EH (cell line): ENCODE data around the gene LRFN5.
"Not testable (repeated sequence)": the region's sequence is repeated elsewhere in the genome, so short reads cannot be mapped to it uniquely, and the experiment has no call there.

Experiments used
- DNase-seq: peaks from one replicate; pipeline ENCODE4 v3.0.0-alpha.2; 2015; ENCODE audit warnings: low read depth

LRFN5 gene

GRCh38 chr14:41606532-41607303 is at the start of gene LRFN5:
LRFN5 (plus strand) TSS chr14:41606876.
- DNase-seq, result peak; percentile 4

DNA sequence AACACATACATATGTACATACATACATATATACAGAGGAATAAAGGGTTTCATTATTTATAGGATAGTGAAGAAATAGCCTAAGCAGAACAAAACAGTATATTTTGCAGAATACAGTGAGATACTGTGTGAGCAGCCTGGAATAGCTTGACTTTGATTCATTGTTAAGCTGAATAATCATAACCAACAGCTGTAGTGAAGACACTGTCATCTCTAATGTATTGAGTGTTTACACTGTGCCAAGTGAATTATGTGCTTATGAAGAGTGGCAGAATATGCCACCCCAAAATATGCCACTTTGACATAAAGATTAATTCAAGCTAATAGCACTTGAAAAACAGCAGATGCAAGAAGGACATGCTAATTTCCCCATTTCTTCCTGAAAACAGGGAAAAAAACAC is 48.2 kb upstream of the LRFN5 start:
- no peak for DNase-seq

DNA sequence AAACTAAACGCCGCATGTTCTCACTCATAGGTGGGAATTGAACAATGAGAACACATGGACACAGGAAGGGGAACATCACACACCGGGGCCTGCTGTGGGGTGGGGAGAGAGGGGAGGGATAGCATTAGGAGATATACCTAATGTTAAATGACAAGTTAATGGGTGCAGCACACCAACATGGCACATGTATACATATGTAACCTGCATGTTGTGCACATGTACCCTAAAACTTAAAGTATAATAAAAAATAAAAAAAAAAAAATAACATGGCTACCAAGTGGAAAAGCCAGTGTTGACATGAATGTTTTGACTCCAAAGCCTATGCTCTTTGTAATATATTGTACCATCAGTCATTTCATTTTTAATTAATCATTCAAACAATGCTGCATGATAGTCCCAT is 39.8 kb upstream of the LRFN5 start:
- not testable (repeated sequence) for DNase-seq

- DNase-seq, result no peak
Measured at GRCh38 chr14:41568979-41569378, 37.7 kb upstream of the LRFN5 start.

GRCh38 chr14:41570415-41571155 is 36.1 kb upstream of the LRFN5 start:
- no peak for DNase-seq

DNA sequence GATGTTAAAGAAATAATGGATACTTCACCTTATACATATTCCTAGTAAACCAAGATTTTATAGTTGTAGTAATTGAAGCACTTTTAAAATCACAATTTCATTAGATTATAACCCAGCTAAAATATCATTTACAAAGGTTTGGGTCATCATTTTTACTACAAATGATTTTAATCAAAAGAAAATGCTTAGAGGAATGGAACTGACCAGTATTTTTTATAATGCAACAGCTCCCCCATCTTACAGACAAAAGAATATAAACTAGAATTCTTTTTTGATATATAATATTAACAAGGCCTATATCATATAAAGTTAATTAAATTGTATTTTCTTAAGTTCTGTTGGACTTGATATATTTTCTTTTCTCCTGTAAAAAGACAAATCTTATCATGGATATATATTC is 20.4 kb upstream of the LRFN5 start:
- DNase-seq, result no peak

DNA sequence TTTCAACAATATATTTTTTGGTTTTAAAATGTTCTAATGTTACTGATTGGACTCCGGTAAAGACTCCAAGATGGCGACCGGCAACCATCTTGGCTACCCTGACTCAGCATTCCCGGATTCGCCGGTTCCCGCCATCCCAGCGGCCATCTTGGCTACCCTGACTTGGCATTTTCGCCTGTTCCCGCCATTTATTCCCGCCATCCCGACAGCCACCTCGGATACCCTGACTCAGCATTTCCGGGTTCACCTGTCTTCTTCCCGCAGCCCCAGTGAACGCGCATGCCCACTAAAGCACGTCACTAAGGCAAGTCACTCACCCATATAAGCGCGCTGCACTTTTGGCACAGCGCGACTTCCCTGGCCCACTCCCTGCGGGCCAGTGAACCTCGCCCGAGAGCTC is 9.0 kb upstream of the LRFN5 start:
- DNase-seq, result no peak

- DNase-seq, result not testable (repeated sequence)
Measured at GRCh38 chr14:41599805-41600385, 6.8 kb upstream of the LRFN5 start.

- DNase-seq, result peak; percentile 4
Measured at GRCh38 chr14:41604721-41605531, 1.8 kb upstream of the LRFN5 start.

- no peak for DNase-seq
Measured at GRCh38 chr14:41605550-41606281, 960 bp upstream of the LRFN5 start.

- no peak for DNase-seq
Measured at GRCh38 chr14:41606282-41606531, 469 bp upstream of the LRFN5 start.

DNA sequence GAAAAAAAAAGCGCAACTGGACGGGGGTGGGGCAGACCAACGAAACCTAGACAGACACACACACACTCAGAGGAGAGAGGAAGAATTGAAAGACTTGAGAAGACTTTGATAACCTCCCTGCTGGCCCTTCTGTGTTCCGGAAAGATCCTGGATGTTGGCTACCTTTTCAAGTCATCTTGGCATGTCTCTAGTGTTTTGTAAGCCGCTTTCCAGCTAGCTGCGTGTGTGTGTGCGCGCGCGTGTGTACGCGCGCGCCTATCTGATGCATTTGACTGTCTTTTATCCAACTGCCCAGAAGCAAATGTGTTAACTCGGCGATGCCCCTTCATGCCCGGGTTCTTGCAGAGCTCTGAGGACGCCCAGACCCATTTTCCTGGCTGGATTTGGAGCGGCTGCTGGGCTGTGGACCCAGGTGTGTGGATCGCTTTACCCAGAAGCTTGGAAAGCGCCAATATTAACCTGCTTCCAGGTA is 664 bp downstream of the LRFN5 start:
- no peak for DNase-seq

GRCh38 chr14:41607966-41608663 is 1.4 kb downstream of the LRFN5 start:
- no peak for DNase-seq

- DNase-seq, result no peak
Measured at GRCh38 chr14:41608681-41609390, 2.2 kb downstream of the LRFN5 start.

DNA sequence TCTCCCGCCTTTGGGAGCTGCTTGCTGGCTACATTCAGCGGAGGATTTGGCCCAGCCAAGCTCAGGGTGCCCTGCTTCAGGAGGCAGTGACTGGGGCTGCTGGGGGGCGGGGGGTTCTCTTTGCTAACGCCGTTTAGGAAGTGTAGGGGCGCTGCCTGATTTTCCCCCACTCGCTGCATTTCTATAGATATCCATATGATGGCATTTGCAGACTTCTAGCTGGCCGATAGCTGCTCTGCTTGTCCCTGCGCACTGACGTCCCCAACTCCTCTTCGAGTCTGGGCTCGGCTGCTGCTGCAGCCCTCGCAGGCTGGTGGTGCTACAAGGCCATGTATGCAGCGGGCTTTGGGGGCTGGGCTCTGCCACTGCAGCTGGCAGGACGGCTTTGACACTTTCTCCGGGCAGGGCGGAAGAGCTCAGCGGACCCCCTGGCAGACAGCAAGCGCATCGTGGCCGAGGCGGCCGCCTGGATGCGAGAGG is 3.1 kb downstream of the LRFN5 start:
- DNase-seq, result no peak

- no peak for DNase-seq
Measured at GRCh38 chr14:41615011-41615595, 8.4 kb downstream of the LRFN5 start.

- DNase-seq, result no peak
Measured at GRCh38 chr14:41623736-41624135, 17.1 kb downstream of the LRFN5 start.

- DNase-seq, result no peak
Measured at GRCh38 chr14:41629876-41630275, 23.2 kb downstream of the LRFN5 start.

DNA sequence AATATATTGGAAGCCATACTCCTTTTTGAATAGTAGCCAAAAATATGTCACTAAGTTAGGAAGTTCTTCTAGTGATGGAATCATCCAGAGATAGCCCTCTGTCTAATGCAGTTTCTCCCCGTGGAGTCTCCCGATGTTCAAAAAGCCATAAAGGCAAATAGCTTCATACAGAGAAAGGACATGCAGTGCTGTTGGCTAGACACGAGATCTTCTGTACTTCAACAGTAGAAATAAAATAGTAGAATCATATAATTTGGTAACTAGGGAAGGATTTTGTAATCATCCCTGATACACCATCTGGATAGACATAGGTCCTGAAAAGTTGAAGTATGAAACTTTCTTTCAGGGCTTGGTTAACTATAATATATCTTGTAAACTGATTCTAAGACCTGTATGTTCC is 27.6 kb downstream of the LRFN5 start:
- DNase-seq, result no peak
